Frontal cortex (tissue), 1 donor: ENCODE data around the gene FAM76A. TPM values are rescaled to one million over a fixed set of nuclear protein-coding genes. Genes with fewer than 3 reads are reported as not detected.

Experiments
- small RNA-seq: library from RNA; depleted of rRNA; stranded (forward); fragments of <200 nt; gene quantifications from one replicate; pipeline ENCODE3, GENCODE V24; 2014
- total RNA-seq: library from RNA; depleted of rRNA; stranded (reverse); fragments of >200 nt; gene quantifications from one replicate; pipeline ENCODE4 v1.2.3, GENCODE V29; 2014

The FAM76A gene
- total RNA-seq, 1 donor from 2014 or later: 20.0 TPM

Small RNA genes lying within 50 kb of the gene (small RNA-seq; reads per million reads assigned to genes)
- not detected for gene AL020997.2
- gene RNU6-424P: not detected

Other genes starting within 250 kb of the FAM76A start
- gene WASF2, start 235.8 kb upstream of the FAM76A start, total RNA-seq: 4.5 TPM
- 10.6 TPM for gene AHDC1, start 121.8 kb upstream of the FAM76A start, total RNA-seq
- gene FGR, start 90.8 kb upstream of the FAM76A start, total RNA-seq: 0.41 TPM
- gene IFI6, start 53.8 kb upstream of the FAM76A start, total RNA-seq: 45.2 TPM
- gene STX12, start 47.3 kb downstream of the FAM76A start, total RNA-seq: 175 TPM
- gene PPP1R8, start 104.8 kb downstream of the FAM76A start, total RNA-seq: 80.7 TPM
- 3.7 TPM for gene THEMIS2, start 146.6 kb downstream of the FAM76A start, total RNA-seq
- 86.8 TPM for gene RPA2, start 188.6 kb downstream of the FAM76A start, total RNA-seq
- 0.82 TPM for gene SMPDL3B, start 209.0 kb downstream of the FAM76A start, total RNA-seq
- gene XKR8, start 234.0 kb downstream of the FAM76A start, total RNA-seq: 2.4 TPM